ENCODE measurements around the gene TIMM17A.

TIMM17A gene

GRCh38 chr1:201955009-201955728, at the start of gene TIMM17A:
TIMM17A (plus strand) TSS chr1:201955503; CDS start chr1:201955527, 24 bp downstream.
- peak; percentile 100 for ATAC-seq
- no peak for TF ChIP-seq ZNF8 (CRISPR knock-in tag; IDR thresholded peaks at IDR 0.05)
- no peak for TF ChIP-seq CREB5 (CRISPR knock-in tag; IDR thresholded peaks at IDR 0.05; ENCODE audit: low read depth)
- no peak for TF ChIP-seq TSHZ2 (CRISPR knock-in tag; IDR thresholded peaks at IDR 0.05)
- no peak for TF ChIP-seq ZFP3 (CRISPR knock-in tag; IDR thresholded peaks at IDR 0.05)
- no peak for TF ChIP-seq CSRNP3 (CRISPR knock-in tag; IDR thresholded peaks at IDR 0.05)
- no peak for TF ChIP-seq RARB (CRISPR knock-in tag; IDR thresholded peaks at IDR 0.05)
- TF ChIP-seq GLIS3 (CRISPR knock-in tag; IDR thresholded peaks at IDR 0.05) = no peak
- no peak for TF ChIP-seq TCF4 (CRISPR knock-in tag; IDR thresholded peaks at IDR 0.05; ENCODE audit: borderline replicate concordance)

GRCh38 chr1:201906336-201906735, 49.0 kb upstream of the TIMM17A start:
- ATAC-seq = no peak
- TF ChIP-seq ZC3H10 (CRISPR knock-in tag; IDR thresholded peaks at IDR 0.05) = no peak
- TF ChIP-seq ZFP3 (CRISPR knock-in tag; IDR thresholded peaks at IDR 0.05) = no peak
- no peak for TF ChIP-seq ZNF8 (CRISPR knock-in tag; IDR thresholded peaks at IDR 0.05)
- no peak for TF ChIP-seq CSRNP3 (CRISPR knock-in tag; IDR thresholded peaks at IDR 0.05)
- no peak for TF ChIP-seq ZNF70 (CRISPR knock-in tag; IDR thresholded peaks at IDR 0.05)
- TF ChIP-seq PATZ1 (CRISPR knock-in tag; IDR thresholded peaks at IDR 0.05; ENCODE audit: borderline replicate concordance) = no peak
- no peak for TF ChIP-seq SNAI2 (CRISPR knock-in tag; IDR thresholded peaks at IDR 0.05)
- TF ChIP-seq PPARA (CRISPR knock-in tag; IDR thresholded peaks at IDR 0.05; ENCODE audit: borderline replicate concordance) = no peak
- no peak for TF ChIP-seq ZNF565 (CRISPR knock-in tag; conservative IDR thresholded peaks at IDR 0.05; ENCODE audit: low read depth)
- TF ChIP-seq TOX (CRISPR knock-in tag; IDR thresholded peaks at IDR 0.05; ENCODE audit: borderline replicate concordance) = no peak
- no peak for TF ChIP-seq CREB5 (CRISPR knock-in tag; IDR thresholded peaks at IDR 0.05; ENCODE audit: low read depth)
- TF ChIP-seq ZFP30 (CRISPR knock-in tag; IDR thresholded peaks at IDR 0.05) = no peak
- TF ChIP-seq BACH2 (CRISPR knock-in tag; IDR thresholded peaks at IDR 0.05; ENCODE audit: borderline replicate concordance) = no peak
- TF ChIP-seq CSDC2 (CRISPR knock-in tag; IDR thresholded peaks at IDR 0.05) = no peak
- TF ChIP-seq GLIS3 (CRISPR knock-in tag; IDR thresholded peaks at IDR 0.05) = no peak

GRCh38 chr1:201907621-201908020, 47.7 kb upstream of the TIMM17A start:
- ATAC-seq = no peak
- TF ChIP-seq ZNF70 (CRISPR knock-in tag; IDR thresholded peaks at IDR 0.05) (no peak), ESRRG (CRISPR knock-in tag; IDR thresholded peaks at IDR 0.05) (no peak), TSHZ2 (CRISPR knock-in tag; IDR thresholded peaks at IDR 0.05) (no peak), ZFP30 (CRISPR knock-in tag; IDR thresholded peaks at IDR 0.05) (no peak), PPARA (CRISPR knock-in tag; IDR thresholded peaks at IDR 0.05; ENCODE audit: borderline replicate concordance) (no peak), GLIS3 (CRISPR knock-in tag; IDR thresholded peaks at IDR 0.05) (no peak), ZNF8 (CRISPR knock-in tag; IDR thresholded peaks at IDR 0.05) (no peak), CREB5 (CRISPR knock-in tag; IDR thresholded peaks at IDR 0.05; ENCODE audit: low read depth) (no peak), TCF4 (CRISPR knock-in tag; IDR thresholded peaks at IDR 0.05; ENCODE audit: borderline replicate concordance) (no peak), OSR1 (CRISPR knock-in tag; IDR thresholded peaks at IDR 0.05) (no peak), ZC3H10 (CRISPR knock-in tag; IDR thresholded peaks at IDR 0.05) (no peak), SNAI2 (CRISPR knock-in tag; IDR thresholded peaks at IDR 0.05) (no peak), ZFP3 (CRISPR knock-in tag; IDR thresholded peaks at IDR 0.05) (no peak)

Data from SK-N-SH treated with all-trans-retinoic acid at 6 μM for 48 hours (cell line).